ENCODE measurements around the gene ANKRD11. TPM values are rescaled to one million over a fixed set of nuclear protein-coding genes. Genes with fewer than 3 reads are reported as not detected.
A peak's percentile ranks its signal among the peaks of the same experiment; 100 is the strongest.

The ANKRD11 gene
- total RNA-seq, result 100 to 1,000 TPM; 157 to 175 TPM

GRCh38 chr16:89490439-89491237 is at the start of gene ANKRD11:
Gene ANKRD11 (minus strand): TSS chr16:89490561. CDS start chr16:89317019, 173,542 bp downstream.
- DNase-seq (peak; percentile 100), ATAC-seq (peak; percentile 90)
- ChIA-PET POLR2A (interaction anchor here (0.8 to 2.8 kb wide), 8 partner anchors 13 to 140 kb away, joined by 3 to 25 read pairs (median 4); partner anchors contain the start of gene SPG7), CTCF (interaction anchor here (1.2 kb wide), 1 partner anchor 18 kb away, joined by 4 read pairs; the partner anchor contains the start of gene SPG7)
- Mint-ChIP-seq H3K4me3 (peak within 1 kb of the TSS; percentile 89), H3K36me3 (ENCODE audit: low read depth) (peaks cover 17% of the 10 kb centered on the region), H3K9me3 (ENCODE audit: insufficient read depth) (no peaks in the 10 kb centered on the region), H3K27me3 (ENCODE audit: low read depth) (no peaks in the 10 kb centered on the region), H3K27ac (peak within 1 kb of the TSS; percentile 88), H3K4me1 (ENCODE audit: low read depth) (peaks cover 53% of the 10 kb centered on the region)

GRCh38 chr16:89538286-89538685 is 47.9 kb upstream of the ANKRD11 start:
- Mint-ChIP-seq H3K36me3 (ENCODE audit: low read depth) (peaks cover 34% of the 10 kb centered on the region), H3K9me3 (ENCODE audit: insufficient read depth) (no peaks in the 10 kb centered on the region), H3K4me1 (ENCODE audit: low read depth) (peaks cover 22% of the 10 kb centered on the region), H3K27ac (no peak overlapping the region), H3K27me3 (ENCODE audit: low read depth) (no peaks in the 10 kb centered on the region), H3K4me3 (no peak overlapping the region)
- ATAC-seq (no peak), DNase-seq (no peak)
- ChIA-PET CTCF (no interaction called here), POLR2A (no interaction called here)

- ChIA-PET POLR2A (interaction anchor here (1.0 kb wide), 2 partner anchors 11 to 53 kb away, joined by 3 read pairs; no protein-coding TSS in a partner anchor), CTCF (no interaction called here)
- no peak overlapping the region for H3K27ac Mint-ChIP-seq
- no peak for ATAC-seq
- H3K4me1 Mint-ChIP-seq (ENCODE audit: low read depth), result peaks cover 22% of the 10 kb centered on the region
- no peaks in the 10 kb centered on the region for H3K27me3 Mint-ChIP-seq (ENCODE audit: low read depth)
- no peaks in the 10 kb centered on the region for H3K9me3 Mint-ChIP-seq (ENCODE audit: insufficient read depth)
- no peak for DNase-seq
- H3K36me3 Mint-ChIP-seq (ENCODE audit: low read depth), result peaks cover 35% of the 10 kb centered on the region
- no peak overlapping the region for H3K4me3 Mint-ChIP-seq
Measured at GRCh38 chr16:89537549-89537925, 47.2 kb upstream of the ANKRD11 start.

- ChIA-PET CTCF (no interaction called here), POLR2A (interaction anchor here (1.0 kb wide), 2 partner anchors 12 to 53 kb away, joined by 3 read pairs; no protein-coding TSS in a partner anchor)
- no peak overlapping the region for H3K27ac Mint-ChIP-seq
- peaks cover 36% of the 10 kb centered on the region for H3K36me3 Mint-ChIP-seq (ENCODE audit: low read depth)
- peaks cover 22% of the 10 kb centered on the region for H3K4me1 Mint-ChIP-seq (ENCODE audit: low read depth)
- no peaks in the 10 kb centered on the region for H3K27me3 Mint-ChIP-seq (ENCODE audit: low read depth)
- ATAC-seq (no peak), DNase-seq (no peak)
- H3K4me3 Mint-ChIP-seq, result no peak overlapping the region
- H3K9me3 Mint-ChIP-seq (ENCODE audit: insufficient read depth), result no peaks in the 10 kb centered on the region
Measured at GRCh38 chr16:89536886-89537548, 46.7 kb upstream of the ANKRD11 start.

GRCh38 chr16:89536371-89536770 is 46.0 kb upstream of the ANKRD11 start:
- no peaks in the 10 kb centered on the region for H3K27me3 Mint-ChIP-seq (ENCODE audit: low read depth)
- ATAC-seq, result no peak
- no peaks in the 10 kb centered on the region for H3K9me3 Mint-ChIP-seq (ENCODE audit: insufficient read depth)
- H3K36me3 Mint-ChIP-seq (ENCODE audit: low read depth), result peaks cover 39% of the 10 kb centered on the region
- POLR2A ChIA-PET, result no interaction called here
- no peak overlapping the region for H3K4me3 Mint-ChIP-seq
- peaks cover 22% of the 10 kb centered on the region for H3K4me1 Mint-ChIP-seq (ENCODE audit: low read depth)
- peak overlapping the region; percentile 63 for H3K27ac Mint-ChIP-seq
- CTCF ChIA-PET, result no interaction called here
- DNase-seq, result no peak

GRCh38 chr16:89534252-89534756 is 43.9 kb upstream of the ANKRD11 start:
- peak; percentile 63 for DNase-seq
- POLR2A ChIA-PET, result interaction anchor here (1.0 kb wide), 1 partner anchor 15 kb away, joined by 7 read pairs; no protein-coding TSS in a partner anchor
- Mint-ChIP-seq H3K27me3 (ENCODE audit: low read depth) (no peaks in the 10 kb centered on the region), H3K4me1 (ENCODE audit: low read depth) (peaks cover 22% of the 10 kb centered on the region), H3K4me3 (no peak overlapping the region), H3K9me3 (ENCODE audit: insufficient read depth) (no peaks in the 10 kb centered on the region), H3K27ac (peak overlapping the region; percentile 82), H3K36me3 (ENCODE audit: low read depth) (peaks cover 43% of the 10 kb centered on the region)
- CTCF ChIA-PET, result interaction anchor here (0.9 to 1.5 kb wide), 2 partner anchors 15 to 23 kb away, joined by 4 to 8 read pairs; no protein-coding TSS in a partner anchor
- ATAC-seq, result peak; percentile 87

- POLR2A ChIA-PET, result no interaction called here
- H3K4me3 Mint-ChIP-seq, result no peak overlapping the region
Measured at GRCh38 chr16:89531821-89532526, 41.6 kb upstream of the ANKRD11 start.

GRCh38 chr16:89530401-89531381 is 40.3 kb upstream of the ANKRD11 start:
- ChIA-PET CTCF (interaction anchor here (1.0 kb wide), 1 partner anchor 22 kb away, joined by 3 read pairs; no protein-coding TSS in a partner anchor), POLR2A (no interaction called here)
- no peak for DNase-seq
- Mint-ChIP-seq H3K27me3 (ENCODE audit: low read depth) (no peaks in the 10 kb centered on the region), H3K27ac (no peak overlapping the region), H3K4me1 (ENCODE audit: low read depth) (peaks cover 22% of the 10 kb centered on the region), H3K36me3 (ENCODE audit: low read depth) (peaks cover 58% of the 10 kb centered on the region), H3K9me3 (ENCODE audit: insufficient read depth) (no peaks in the 10 kb centered on the region), H3K4me3 (no peak overlapping the region)
- ATAC-seq, result no peak

More at GRCh38 chr16:89531821-89532526, 41.6 kb upstream of the ANKRD11 start:
- Mint-ChIP-seq H3K36me3 (ENCODE audit: low read depth) (peaks cover 50% of the 10 kb centered on the region), H3K27me3 (ENCODE audit: low read depth) (no peaks in the 10 kb centered on the region), H3K27ac (no peak overlapping the region), H3K4me1 (ENCODE audit: low read depth) (peaks cover 22% of the 10 kb centered on the region), H3K9me3 (ENCODE audit: insufficient read depth) (no peaks in the 10 kb centered on the region)
- DNase-seq, result no peak
- ATAC-seq, result no peak
- CTCF ChIA-PET, result interaction anchor here (1.0 kb wide), 1 partner anchor 23 kb away, joined by 3 read pairs; no protein-coding TSS in a partner anchor

- ATAC-seq (no peak), DNase-seq (no peak)
- Mint-ChIP-seq H3K27ac (no peak overlapping the region), H3K27me3 (ENCODE audit: low read depth) (no peaks in the 10 kb centered on the region), H3K36me3 (ENCODE audit: low read depth) (peaks cover 56% of the 10 kb centered on the region), H3K9me3 (ENCODE audit: insufficient read depth) (no peaks in the 10 kb centered on the region), H3K4me3 (no peak overlapping the region), H3K4me1 (ENCODE audit: low read depth) (peaks cover 8% of the 10 kb centered on the region)
- POLR2A ChIA-PET, result no interaction called here
- CTCF ChIA-PET, result no interaction called here
Measured at GRCh38 chr16:89529097-89529496, 38.7 kb upstream of the ANKRD11 start.

GRCh38 chr16:89525146-89525913 is 35.0 kb upstream of the ANKRD11 start:
- Mint-ChIP-seq H3K9me3 (ENCODE audit: insufficient read depth) (no peaks in the 10 kb centered on the region), H3K36me3 (ENCODE audit: low read depth) (peaks cover 52% of the 10 kb centered on the region), H3K4me3 (no peak overlapping the region), H3K27ac (no peak overlapping the region), H3K27me3 (ENCODE audit: low read depth) (no peaks in the 10 kb centered on the region), H3K4me1 (ENCODE audit: low read depth) (no peaks in the 10 kb centered on the region)
- ATAC-seq (no peak), DNase-seq (no peak)
- ChIA-PET CTCF (interaction anchor here (0.7 to 1.2 kb wide), 3 partner anchors 15 to 299 kb away, joined by 3 to 4 read pairs (median 3); partner anchors contain the start of gene SPG7), POLR2A (no interaction called here)

Data from activated CD8-positive, alpha-beta T cell treated with anti-CD3 and anti-CD28 coated beads, Interleukin-2, amount 10 ng/mL, durations not matched to agents 7 days and 5 days (primary cell).